Gastroesophageal sphincter (tissue), 4 donors: ENCODE measurements around the gene NUP210L. TPM values are rescaled to one million over a fixed set of nuclear protein-coding genes. Genes with fewer than 3 reads are reported as not detected.

ENCODE experiments used
- ATAC-seq: fragments of 150-250 bp; one replicate; pipeline ENCODE4 v1.9.1; 2016; ENCODE audit warnings: mild to moderate bottlenecking, moderate library complexity
- H3K27ac ChIP-seq, 4 donors: fragments of 200-600 bp; sonication (generic) in 3 of 4; 1 replicate in 3 of 4; 2 replicates in 1 of 4; pipeline ENCODE4 v1.5.1; 2016 to 2019
- H3K27me3 ChIP-seq: fragments of 200-600 bp; sonication (generic); one replicate; pipeline ENCODE4 v1.5.1; 2019
- H3K36me3 ChIP-seq, 2 donors: fragments of 200-600 bp; sonication (generic); one replicate each; pipeline ENCODE4 v1.5.1; 2019; ENCODE audit warnings: control low read depth in 1 of 2
- H3K4me1 ChIP-seq, 3 donors: fragments of 200-600 bp; sonication (generic); 1 replicate in 2 of 3; 2 replicates in 1 of 3; pipeline ENCODE4 v1.5.1; 2016 to 2019; ENCODE audit warnings: control low read depth in 2 of 3
- H3K4me3 ChIP-seq, 2 donors: fragments of 200-600 bp; sonication (generic); one replicate each; pipeline ENCODE4 v1.5.1; 2019; ENCODE audit warnings: mild to moderate bottlenecking in 1 of 2, moderate library complexity in 1 of 2
- H3K9me3 ChIP-seq, 3 donors: fragments of 200-600 bp; sonication (generic); one replicate each; pipeline ENCODE4 v1.5.1; 2017 to 2019; ENCODE audit warnings: control low read depth in 2 of 3
- CTCF ChIP-seq, 4 experiments: fragments of 200-600 bp in 2 of 4; fragments of 450-650 bp in 2 of 4; sonication (generic) in 1 of 4; IDR thresholded peaks; one replicate each; pipeline ENCODE4 v1.5.1; 2017 to 2019; ENCODE audit warnings: antibody characterized with exemption in 4 of 4, mild to moderate bottlenecking in 2 of 4, moderate library complexity in 2 of 4
- EP300 ChIP-seq: sonication (generic); formaldehyde crosslinking; IDR thresholded peaks from one replicate; pipeline ENCODE4 v1.6.1; 2017; ENCODE audit warnings: antibody characterized with exemption, mild to moderate bottlenecking
- POLR2A ChIP-seq, 2 donors: fragments of 450-650 bp; IDR thresholded peaks; one replicate each; pipeline ENCODE4 v1.6.1; 2017; ENCODE audit warnings: antibody characterized with exemption in 2 of 2, mild to moderate bottlenecking in 2 of 2, moderate library complexity in 1 of 2
- POLR2AphosphoS5 ChIP-seq: sonication (generic); formaldehyde crosslinking; IDR thresholded peaks from one replicate; pipeline ENCODE4 v1.6.1; 2017; ENCODE audit warnings: antibody characterized with exemption
- WGBS, 2 donors: methylation state at CpG; one replicate each; pipeline ENCODE4 v1.1.5; 2018; ENCODE audit warnings: low coverage in 1 of 2; 5-methylcytosine and 5-hydroxymethylcytosine counted together
- small RNA-seq, 4 donors: library from RNA; depleted of rRNA; stranded (forward); fragments of <200 nt; gene quantifications; one replicate each; pipeline ENCODE3, GENCODE V24; 2016
- total RNA-seq, 4 donors: library from RNA; depleted of rRNA; stranded (reverse); fragments of >200 nt; gene quantifications; one replicate each; pipeline ENCODE4 v1.1.0, GENCODE V29; 2016

NUP210L gene
- total RNA-seq, 4 donors from 2014 or later: not detected

DNA sequence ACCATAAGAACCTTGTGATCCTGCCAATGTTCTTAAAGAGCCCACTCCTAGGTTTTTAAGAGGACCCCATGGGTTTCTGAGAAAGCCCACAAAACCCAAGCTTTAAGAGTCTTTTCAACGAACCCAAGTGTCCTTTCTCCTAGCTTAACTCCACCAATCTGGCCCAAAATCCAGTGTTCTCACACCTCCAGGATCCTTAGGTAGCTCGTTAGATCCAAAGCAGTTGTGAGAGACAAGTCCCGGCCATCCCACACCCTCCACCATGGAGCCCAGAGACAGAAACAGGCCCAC is 210.1 kb downstream of the NUP210L start:
- WGBS, 2 donors: 68% methylated on average over 2 of the region's 3 CpGs; no CpG with 5 or more reads in 1 of the 2 donors

DNA sequence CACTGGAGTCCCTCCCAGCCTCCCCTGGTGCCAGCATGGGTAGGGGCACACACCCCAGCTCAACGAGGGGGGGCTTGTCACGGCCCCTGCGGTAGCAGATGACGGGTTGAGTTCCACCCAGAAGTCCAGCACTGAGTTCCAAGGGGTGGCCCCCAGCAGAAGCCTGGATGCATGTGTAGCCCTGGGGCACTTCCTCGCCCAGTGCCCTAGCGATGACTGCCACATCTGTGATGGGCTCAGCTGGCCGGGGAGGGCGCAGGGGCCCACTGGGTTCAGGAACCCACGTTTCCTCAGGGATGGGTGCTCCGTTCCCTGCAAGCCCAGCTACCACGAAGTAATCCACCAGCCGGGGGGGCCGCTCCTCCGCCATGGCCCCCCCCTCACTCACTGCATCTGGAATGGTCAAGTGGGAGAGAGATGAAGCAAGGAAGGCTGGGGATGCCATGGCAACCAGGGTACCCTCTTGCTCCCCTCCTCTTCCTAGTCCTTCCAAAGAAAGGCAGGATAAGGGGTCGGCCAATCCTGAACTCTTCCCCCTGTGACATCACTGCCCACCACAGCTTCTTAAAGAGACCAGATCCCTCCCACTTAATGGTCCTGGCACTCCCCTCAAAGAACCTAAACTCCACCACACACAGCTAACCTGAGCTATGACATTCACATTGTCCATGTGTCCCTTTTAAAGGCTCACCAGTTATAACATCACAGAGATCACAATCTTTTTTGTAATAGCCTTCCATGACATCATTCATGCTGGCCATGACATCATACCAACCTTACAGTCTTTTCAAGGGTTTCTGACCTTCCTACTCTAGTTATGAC is 210.7 kb downstream of the NUP210L start:
- 22 to 90% methylated on average over 1 to 2 of the region's 15 CpGs for WGBS, 2 donors
- peaks cover 0 to 42% (median 9%) of the 10 kb centered on the region in 3 donors for H3K4me1 ChIP-seq
- peaks cover 0 to 72% of the 10 kb centered on the region in 2 donors for H3K36me3 ChIP-seq
- no peak for ATAC-seq
- H3K4me3 ChIP-seq: peak overlapping the region in 1 of 2 donors; percentile 99
- H3K9me3 ChIP-seq: no peaks in the 10 kb centered on the region
- peak overlapping the region in 3 of 4 donors; percentile 98 to 99 (median 98) for H3K27ac ChIP-seq
- TF ChIP-seq CTCF (IDR thresholded peaks at IDR 0.05): no peak
- TF ChIP-seq POLR2A (IDR thresholded peaks at IDR 0.05): no peak
- no peak for TF ChIP-seq POLR2AphosphoS5
- TF ChIP-seq EP300: no peak
- no peaks in the 10 kb centered on the region for H3K27me3 ChIP-seq

More for the DNA sequence above, 210.1 kb downstream of the NUP210L start:
- ATAC-seq: no peak
- Histone ChIP-seq H3K27me3 (no peaks in the 10 kb centered on the region), H3K27ac (peak overlapping the region; percentile 89 to 99 (median 98)), H3K4me3 (peak overlapping the region in 1 of 2 donors; percentile 99), H3K36me3 (peaks cover 0 to 72% of the 10 kb centered on the region in 2 donors), H3K4me1 (peaks cover 0 to 42% (median 9%) of the 10 kb centered on the region in 3 donors), H3K9me3 (no peaks in the 10 kb centered on the region)
- no peak for TF ChIP-seq EP300
- no peak for TF ChIP-seq POLR2A (IDR thresholded peaks at IDR 0.05)
- TF ChIP-seq POLR2AphosphoS5: no peak
- no peak for TF ChIP-seq CTCF (IDR thresholded peaks at IDR 0.05)

GRCh38 chr1:153942766-153943549 is 211.9 kb downstream of the NUP210L start:
- Histone ChIP-seq H3K27me3 (no peaks in the 10 kb centered on the region), H3K4me1 (peaks cover 0 to 42% (median 9%) of the 10 kb centered on the region in 3 donors), H3K36me3 (peaks cover 0 to 72% of the 10 kb centered on the region in 2 donors), H3K9me3 (no peaks in the 10 kb centered on the region), H3K27ac (no peak overlapping the region), H3K4me3 (no peak overlapping the region)
- TF ChIP-seq EP300 (no peak), CTCF (IDR thresholded peaks at IDR 0.05) (no peak), POLR2A (IDR thresholded peaks at IDR 0.05) (no peak), POLR2AphosphoS5 (no peak)
- no peak for ATAC-seq
- 100% methylated on average over 1 of the region's 11 CpGs; no CpG with 5 or more reads in 1 of the 2 donors for WGBS, 2 donors

Small RNA genes within 50 kb of the gene (small RNA-seq; reads per million reads assigned to genes)
- 0.49 to 2.7 (median 0.87) reads per million in 4 donors for gene MIR190B
- gene MIR5698: 0 reads per million in 4 donors
- gene MIR6737: 0 to 0.38 (median 0) reads per million in 4 donors
- 0 reads per million in 4 donors for gene RNU6-179P

Other genes with a start within 250 kb of the NUP210L start
- gene GATAD2B, start 232.1 kb downstream of the NUP210L start, total RNA-seq: 10 to 100 TPM; 18.4 to 30.8 (median 23.8) TPM
- gene DENND4B, start 208.4 kb downstream of the NUP210L start, total RNA-seq: 10 to 100 TPM; 10.2 to 46.5 (median 32.3) TPM
- 10 to 100 TPM; 13.9 to 21.2 (median 15.6) TPM for gene CRTC2, start 196.5 kb downstream of the NUP210L start, total RNA-seq
- 100 to 1,000 TPM in 3 of 4 donors, 10 to 100 TPM in 1; 64.8 to 115 (median 106) TPM for gene SLC39A1, start 191.5 kb downstream of the NUP210L start, total RNA-seq
- 10 to 100 TPM in 1 of 4 donors, 1 to 10 TPM in 3; 5.1 to 10.4 (median 6.8) TPM for gene CREB3L4, start 187.2 kb downstream of the NUP210L start, total RNA-seq
- 100 to 1,000 TPM; 158 to 193 (median 180) TPM for gene JTB, start 177.4 kb downstream of the NUP210L start, total RNA-seq
- 10 to 100 TPM; 43.6 to 50.7 (median 48.9) TPM for gene RAB13, start 168.7 kb downstream of the NUP210L start, total RNA-seq
- gene RPS27, start 164.3 kb downstream of the NUP210L start, total RNA-seq: 1,000 to 10,000 TPM in 3 of 4 donors, 100 to 1,000 TPM in 1; 990 to 4,016 (median 2,721) TPM
- 100 to 1,000 TPM in 3 of 4 donors, 10 to 100 TPM in 1; 95.9 to 275 (median 151) TPM for gene TPM3, start 37.0 kb upstream of the NUP210L start, total RNA-seq
- gene CFAP141, start 51.3 kb upstream of the NUP210L start, total RNA-seq: not detected
- 10 to 100 TPM; 71.6 to 79.9 (median 75.1) TPM for gene UBAP2L, start 65.9 kb upstream of the NUP210L start, total RNA-seq
- gene HAX1, start 117.6 kb upstream of the NUP210L start, total RNA-seq: 100 to 1,000 TPM in 3 of 4 donors, 10 to 100 TPM in 1; 86.7 to 128 (median 120) TPM
- 1 to 10 TPM in 1 of 4 donors, under 1 TPM in 1, not detected in 2; 0.12 to 1.1 TPM for gene AQP10, start 166.0 kb upstream of the NUP210L start, total RNA-seq
- gene ATP8B2, start 170.5 kb upstream of the NUP210L start, total RNA-seq: 100 to 1,000 TPM; 107 to 175 (median 131) TPM